Muscle layer of colon (tissue), 2 donors: Measurements from ENCODE around the gene CLN3.
"Not testable (repeated sequence)": the region's sequence is repeated elsewhere in the genome, so short reads cannot be mapped to it uniquely, and the experiment has no call there.

Source experiments
- H3K27ac ChIP-seq: one replicate; pipeline ENCODE4 v1.7.0; 2013; ENCODE audit warnings: low read depth, mild to moderate bottlenecking, low read length, moderate library complexity
- H3K27me3 ChIP-seq, 2 donors: one replicate each; pipeline ENCODE4 v1.7.0; 2013; ENCODE audit warnings: low read length in 2 of 2, mild to moderate bottlenecking in 2 of 2; ENCODE audit not compliant: insufficient read depth in 2 of 2, control insufficient read depth in 1 of 2
- H3K36me3 ChIP-seq: one replicate; pipeline ENCODE4 v1.7.0; 2013; ENCODE audit warnings: mild to moderate bottlenecking, low read length; ENCODE audit not compliant: insufficient read depth
- H3K4me1 ChIP-seq: one replicate; pipeline ENCODE4 v1.7.0; 2013; ENCODE audit warnings: mild to moderate bottlenecking, low read length; ENCODE audit not compliant: insufficient read depth
- H3K4me3 ChIP-seq, 2 donors: one replicate each; pipeline ENCODE4 v1.7.0; 2013; ENCODE audit warnings: low read length in 2 of 2, low read depth in 1 of 2, mild to moderate bottlenecking in 1 of 2, moderate library complexity in 1 of 2
- H3K9ac ChIP-seq: one replicate; pipeline ENCODE4 v1.7.0; 2013; ENCODE audit warnings: low read length
- H3K9me3 ChIP-seq: one replicate; pipeline ENCODE4 v1.7.0; 2013; ENCODE audit warnings: mild to moderate bottlenecking, low read length
- donor health status: abdominal sarcoma.
- donor health status: Adenocarcinoma of cecum.

Gene CLN3

DNA sequence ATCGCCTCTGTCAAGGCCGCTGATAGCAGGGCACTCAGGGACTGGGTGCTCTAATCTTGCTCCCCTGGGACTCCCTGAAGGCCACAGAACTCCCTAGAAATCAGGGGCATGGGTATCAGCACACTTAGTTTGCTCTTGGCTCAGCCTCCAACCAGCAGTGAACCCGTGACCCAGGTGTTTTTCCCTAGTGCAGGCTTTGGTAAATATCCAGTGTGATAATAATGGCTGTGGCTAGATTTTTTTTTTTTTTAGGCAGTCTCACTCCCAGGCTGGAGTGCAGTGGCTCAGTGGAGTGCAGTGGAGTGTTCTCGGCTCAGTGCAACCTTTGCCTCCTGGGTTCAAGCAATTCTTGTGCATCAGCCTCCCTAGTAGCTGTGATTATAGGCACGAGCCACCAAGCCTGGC lies 36.6 kb upstream of the CLN3 start:
- Histone ChIP-seq H3K27ac (no peak overlapping the region), H3K4me1 (peaks cover 23% of the 10 kb centered on the region), H3K9me3 (no peaks in the 10 kb centered on the region), H3K4me3 (no peak overlapping the region), H3K27me3 (no peaks in the 10 kb centered on the region), H3K36me3 (no peaks in the 10 kb centered on the region), H3K9ac (no peak overlapping the region)

DNA sequence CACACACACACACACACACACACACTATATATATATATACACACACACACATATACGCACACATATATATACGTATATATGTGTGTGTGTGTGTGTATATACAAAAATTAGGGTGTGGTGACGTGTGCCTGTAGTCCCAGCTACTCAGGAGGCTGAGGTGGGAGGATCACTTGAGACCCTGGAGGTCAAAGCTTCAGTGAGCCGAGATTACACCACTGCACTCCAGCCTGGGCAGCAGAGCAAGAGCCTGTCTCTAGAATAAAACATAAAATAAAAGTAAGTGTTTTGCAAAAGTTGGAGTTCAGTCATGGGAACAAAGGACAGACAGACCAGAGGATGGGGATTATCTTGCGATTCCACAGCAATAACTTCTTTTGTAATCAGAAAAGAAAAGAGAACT lies 36.1 kb upstream of the CLN3 start:
- Histone ChIP-seq H3K36me3 (no peaks in the 10 kb centered on the region), H3K4me3 (no peak overlapping the region), H3K27ac (no peak overlapping the region), H3K9me3 (no peaks in the 10 kb centered on the region), H3K27me3 (no peaks in the 10 kb centered on the region), H3K9ac (no peak overlapping the region), H3K4me1 (peaks cover 19% of the 10 kb centered on the region)

DNA sequence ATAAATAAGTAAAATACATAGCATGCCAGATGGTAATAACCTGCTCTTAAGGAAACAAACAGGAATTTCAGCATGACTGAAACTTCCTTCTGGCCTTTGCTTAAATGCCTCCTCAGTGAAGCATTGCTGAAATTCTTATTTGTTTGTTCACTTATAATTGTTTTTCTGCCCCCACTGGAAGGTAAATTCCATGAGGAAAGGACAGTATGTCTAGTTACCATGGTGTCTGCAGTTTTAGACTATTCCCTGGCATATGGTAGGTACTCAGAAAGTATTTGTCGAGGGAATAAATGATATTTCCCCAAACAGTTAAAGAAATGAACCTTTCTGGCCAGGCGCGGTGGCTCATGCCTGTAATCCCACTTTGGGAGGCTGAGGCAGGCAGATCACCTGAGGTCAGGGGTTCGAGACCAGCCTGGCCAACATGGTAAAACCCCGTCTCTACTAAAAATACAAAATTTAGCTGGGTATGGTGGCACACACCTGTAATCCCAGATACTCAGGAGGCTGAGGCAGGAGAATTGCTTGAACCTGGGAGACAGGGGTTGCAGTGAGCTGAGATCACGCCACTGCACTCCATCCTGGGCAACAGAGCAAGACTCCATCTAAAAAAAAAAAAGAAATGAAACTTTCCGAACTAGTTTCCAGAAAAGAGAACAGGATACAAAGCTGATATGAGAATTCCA lies 35.4 kb upstream of the CLN3 start:
- not testable (repeated sequence) for H3K36me3 ChIP-seq, H3K4me3 ChIP-seq, H3K9me3 ChIP-seq, H3K27me3 ChIP-seq, H3K9ac ChIP-seq, H3K27ac ChIP-seq
- peaks cover 12% of the 10 kb centered on the region for H3K4me1 ChIP-seq

DNA sequence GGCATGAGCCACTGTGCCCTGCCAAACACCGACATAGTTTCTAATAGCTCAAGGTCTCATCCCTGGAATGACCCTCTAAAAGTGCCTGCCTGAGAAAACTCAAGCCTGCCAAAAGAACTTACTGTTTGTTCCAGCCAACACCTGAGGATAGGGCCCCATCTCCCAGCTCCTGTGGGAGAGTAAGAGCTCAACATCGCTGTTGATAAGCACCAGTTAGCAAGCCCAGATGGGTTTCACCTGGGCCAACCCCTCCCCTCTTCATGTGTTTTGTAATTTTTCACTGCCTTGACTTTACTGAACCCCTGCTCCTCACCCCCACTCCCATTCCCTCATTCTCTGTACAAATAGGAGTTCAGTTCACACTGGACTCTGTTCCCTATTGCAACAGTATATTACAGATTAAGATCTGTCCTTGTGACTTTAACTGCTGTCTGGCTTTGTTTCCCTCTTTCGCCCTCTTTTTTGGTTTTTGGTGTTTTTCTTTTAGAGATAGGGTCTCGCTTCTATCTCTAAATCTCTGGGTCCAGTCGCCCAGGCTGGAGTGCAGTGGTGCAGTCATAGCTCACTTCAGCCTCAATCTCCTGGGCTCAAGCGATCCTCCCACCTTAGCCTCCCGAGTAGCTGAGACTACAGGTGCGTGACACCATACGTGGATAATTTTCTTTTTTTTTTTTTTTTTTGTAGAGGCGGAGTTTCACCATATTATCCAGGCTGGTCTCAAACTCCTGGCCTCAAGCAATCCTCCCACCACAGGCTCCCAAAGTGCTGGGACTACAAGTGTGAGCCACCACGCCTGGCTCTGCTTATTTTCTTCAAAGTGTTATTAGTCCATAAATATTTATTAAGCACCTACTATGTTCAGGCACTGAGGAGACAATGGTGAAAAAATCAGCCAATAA lies 34.6 kb upstream of the CLN3 start:
- Histone ChIP-seq H3K4me3 (no peak overlapping the region), H3K9ac (no peak overlapping the region), H3K9me3 (no peaks in the 10 kb centered on the region), H3K36me3 (no peaks in the 10 kb centered on the region), H3K27ac (no peak overlapping the region), H3K27me3 (no peaks in the 10 kb centered on the region), H3K4me1 (peaks cover 11% of the 10 kb centered on the region)

DNA sequence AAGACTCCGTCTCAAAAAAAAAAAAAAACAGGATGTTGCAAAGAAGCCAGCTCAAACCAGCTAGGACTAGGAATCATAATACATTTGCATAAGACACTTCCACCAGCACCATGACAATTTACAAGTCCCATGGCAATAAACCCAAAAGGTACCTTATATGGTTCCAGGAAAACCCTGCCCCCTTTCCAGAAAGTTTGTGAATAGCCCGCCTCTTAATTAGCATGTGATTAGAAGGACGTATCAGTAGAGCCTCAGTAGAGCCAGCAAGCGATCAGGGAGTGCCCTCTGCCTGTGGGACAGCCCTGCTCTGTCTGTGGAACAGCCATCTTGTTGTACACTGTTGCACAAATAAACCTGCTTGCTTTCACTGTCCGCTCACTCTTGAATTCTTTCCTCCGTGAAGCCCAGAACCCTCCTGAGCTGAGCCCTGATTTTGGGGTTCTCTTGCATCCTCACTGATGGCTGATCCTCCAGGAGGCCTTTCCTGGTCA lies 32.9 kb upstream of the CLN3 start:
- no peaks in the 10 kb centered on the region for H3K9me3 ChIP-seq
- no peak overlapping the region for H3K4me3 ChIP-seq
- H3K27me3 ChIP-seq = no peaks in the 10 kb centered on the region
- no peak overlapping the region for H3K27ac ChIP-seq
- peaks cover 11% of the 10 kb centered on the region for H3K4me1 ChIP-seq
- no peaks in the 10 kb centered on the region for H3K36me3 ChIP-seq
- no peak overlapping the region for H3K9ac ChIP-seq

DNA sequence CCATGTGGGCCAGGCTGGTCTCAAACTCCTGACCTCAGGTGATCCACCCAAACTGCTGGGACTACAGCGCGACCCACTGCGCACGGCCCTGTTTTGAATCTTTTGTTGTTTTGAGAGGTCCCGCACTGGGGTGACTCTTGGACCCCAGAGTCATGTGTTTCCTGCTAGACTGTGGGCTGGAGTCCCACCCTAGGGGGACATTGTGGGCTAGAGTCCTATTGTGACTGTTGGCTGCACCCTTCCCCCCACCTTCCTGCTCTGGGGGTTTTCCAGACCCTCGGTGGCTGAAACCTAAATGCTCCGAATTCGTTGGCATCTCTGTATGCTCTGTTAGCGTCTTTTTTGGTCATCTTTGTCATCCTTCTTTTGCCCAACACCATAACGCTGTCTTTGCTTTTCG lies 30.9 kb upstream of the CLN3 start:
- no peaks in the 10 kb centered on the region for H3K9me3 ChIP-seq
- H3K4me1 ChIP-seq = peaks cover 11% of the 10 kb centered on the region
- no peaks in the 10 kb centered on the region for H3K27me3 ChIP-seq
- no peaks in the 10 kb centered on the region for H3K36me3 ChIP-seq
- H3K27ac ChIP-seq = no peak overlapping the region
- no peak overlapping the region for H3K9ac ChIP-seq
- no peak overlapping the region for H3K4me3 ChIP-seq

DNA sequence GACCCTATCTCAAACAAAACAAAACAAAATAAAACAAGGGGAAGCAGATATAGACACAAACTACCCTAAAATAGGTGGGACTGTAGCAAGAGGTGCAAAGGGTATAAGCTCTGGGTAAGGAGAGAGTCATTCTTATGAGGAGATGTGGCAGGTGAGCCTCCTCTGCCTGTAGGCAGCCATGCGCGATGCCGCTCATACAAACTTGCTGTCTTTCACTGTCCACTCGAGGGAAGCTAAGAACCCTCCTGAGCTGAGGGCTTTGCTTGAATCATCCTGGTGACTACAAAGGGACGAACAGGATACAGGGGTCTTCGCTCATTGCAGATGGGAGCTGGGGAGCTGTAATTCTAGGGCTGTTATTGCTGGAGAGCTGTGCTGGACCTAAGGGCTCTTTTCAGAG lies 29.6 kb upstream of the CLN3 start:
- H3K9me3 ChIP-seq = no peaks in the 10 kb centered on the region
- no peaks in the 10 kb centered on the region for H3K36me3 ChIP-seq
- H3K27me3 ChIP-seq = no peaks in the 10 kb centered on the region
- H3K27ac ChIP-seq = no peak overlapping the region
- peaks cover 11% of the 10 kb centered on the region for H3K4me1 ChIP-seq
- no peak overlapping the region for H3K4me3 ChIP-seq
- no peak overlapping the region for H3K9ac ChIP-seq

DNA sequence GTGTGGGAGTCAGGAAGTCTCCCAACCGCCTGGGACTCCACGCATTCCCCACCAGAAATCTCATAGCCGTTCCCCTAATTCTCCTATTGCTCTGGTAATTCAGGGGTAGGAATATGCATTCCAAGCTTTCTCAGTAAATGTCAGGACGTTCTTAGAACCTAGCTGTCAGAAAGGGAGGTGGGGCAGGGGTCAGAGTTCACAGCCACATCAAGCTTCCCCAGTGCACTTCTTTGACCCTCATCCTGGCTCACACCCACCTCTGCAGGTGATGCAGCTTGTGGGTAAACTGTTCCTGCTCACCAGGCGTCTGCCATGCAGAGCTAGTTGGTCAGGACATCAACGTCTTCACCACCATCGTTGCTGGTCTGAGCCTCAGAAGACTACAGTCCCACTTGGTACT lies 28.8 kb upstream of the CLN3 start:
- H3K27me3 ChIP-seq = no peaks in the 10 kb centered on the region
- H3K9me3 ChIP-seq = no peaks in the 10 kb centered on the region
- H3K9ac ChIP-seq = no peak overlapping the region
- H3K36me3 ChIP-seq = no peaks in the 10 kb centered on the region
- H3K4me3 ChIP-seq = no peak overlapping the region
- peaks cover 11% of the 10 kb centered on the region for H3K4me1 ChIP-seq
- no peak overlapping the region for H3K27ac ChIP-seq

DNA sequence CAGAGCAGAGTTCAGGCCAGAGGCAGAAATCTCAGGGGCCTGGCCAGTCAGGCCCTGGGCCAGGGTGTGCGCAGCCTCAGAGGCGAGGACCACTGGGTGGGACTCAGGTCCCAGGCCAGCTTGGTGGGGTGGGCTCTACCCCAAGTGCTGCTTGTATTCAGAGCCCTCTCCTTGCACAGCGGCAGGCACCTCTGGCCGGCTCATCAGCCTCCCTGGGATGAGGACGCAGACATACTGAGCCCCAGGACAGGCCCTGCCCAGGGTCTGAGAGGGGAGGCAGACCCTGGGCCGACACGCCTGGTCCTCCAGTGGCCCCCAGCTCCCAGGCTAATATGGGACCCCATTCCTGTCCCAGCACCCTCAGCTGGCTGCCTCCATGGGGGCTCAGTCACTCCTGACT lies 22.4 kb upstream of the CLN3 start:
- Histone ChIP-seq H3K27me3 (no peaks in the 10 kb centered on the region), H3K9me3 (no peaks in the 10 kb centered on the region), H3K9ac (no peak overlapping the region), H3K4me1 (no peaks in the 10 kb centered on the region), H3K36me3 (no peaks in the 10 kb centered on the region), H3K27ac (no peak overlapping the region), H3K4me3 (no peak overlapping the region)

DNA sequence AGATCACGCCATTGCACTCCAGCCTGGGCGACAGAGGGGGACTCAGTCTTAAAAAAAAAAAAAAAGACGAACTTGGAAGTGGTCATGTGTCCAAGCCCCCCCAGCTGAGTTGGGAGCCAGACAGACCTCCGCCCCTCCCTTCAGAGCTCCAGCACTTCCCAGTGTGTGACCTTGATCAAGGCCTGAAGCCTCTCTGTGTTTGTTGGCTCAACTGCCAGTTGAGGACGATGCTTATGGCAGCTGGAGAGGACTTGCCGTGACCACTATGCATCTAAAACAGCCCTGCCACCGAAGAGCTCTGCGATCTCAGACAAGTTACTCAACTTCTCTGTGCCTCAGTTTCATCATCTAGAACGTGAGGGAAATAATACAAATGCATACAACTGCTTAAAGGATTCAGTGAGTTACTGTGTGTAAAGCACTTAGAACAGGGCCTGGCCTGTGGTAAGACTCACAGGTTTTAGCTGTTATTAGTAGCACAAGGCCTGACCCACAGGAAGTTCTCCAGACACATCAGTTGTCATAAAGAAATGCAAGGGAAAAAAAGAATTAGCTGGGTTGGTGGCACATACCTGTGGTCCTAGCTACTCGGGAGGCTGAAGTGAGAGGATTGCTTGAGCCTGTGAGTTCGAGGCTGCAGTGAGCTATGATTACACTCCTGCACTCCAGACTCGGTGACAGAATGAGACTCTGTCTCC lies 21.8 kb upstream of the CLN3 start:
- Histone ChIP-seq H3K9me3 (no peaks in the 10 kb centered on the region), H3K27me3 (no peaks in the 10 kb centered on the region), H3K4me3 (no peak overlapping the region), H3K36me3 (no peaks in the 10 kb centered on the region), H3K27ac (no peak overlapping the region), H3K4me1 (no peaks in the 10 kb centered on the region), H3K9ac (no peak overlapping the region)
